G401 (cell line): ENCODE measurements around the gene CNOT6L. TPM values are rescaled to one million over a fixed set of nuclear protein-coding genes. Genes with fewer than 3 reads are reported as not detected.

ENCODE experiments used
- DNase-seq: peaks from one replicate; pipeline ENCODE4 v3.0.0-alpha.2; 2015; ENCODE audit warnings: low spot score
- in situ Hi-C: cut with HindIII; loops from 2 replicates; pipeline ENCODE4 v1.10.0; 2016; ENCODE audit warnings: low sequenced_read_pairs, mixed read lengths
- total RNA-seq: library from RNA; depleted of rRNA; stranded (reverse); fragments of >200 nt; shearing (Covaris generic); gene quantifications from 2 replicates; pipeline ENCODE4 v1.2.3, GENCODE V29; 2014; rRNA removed

CNOT6L gene
- total RNA-seq, 1 experiment from 2014 or later = 4.9 TPM

DNA sequence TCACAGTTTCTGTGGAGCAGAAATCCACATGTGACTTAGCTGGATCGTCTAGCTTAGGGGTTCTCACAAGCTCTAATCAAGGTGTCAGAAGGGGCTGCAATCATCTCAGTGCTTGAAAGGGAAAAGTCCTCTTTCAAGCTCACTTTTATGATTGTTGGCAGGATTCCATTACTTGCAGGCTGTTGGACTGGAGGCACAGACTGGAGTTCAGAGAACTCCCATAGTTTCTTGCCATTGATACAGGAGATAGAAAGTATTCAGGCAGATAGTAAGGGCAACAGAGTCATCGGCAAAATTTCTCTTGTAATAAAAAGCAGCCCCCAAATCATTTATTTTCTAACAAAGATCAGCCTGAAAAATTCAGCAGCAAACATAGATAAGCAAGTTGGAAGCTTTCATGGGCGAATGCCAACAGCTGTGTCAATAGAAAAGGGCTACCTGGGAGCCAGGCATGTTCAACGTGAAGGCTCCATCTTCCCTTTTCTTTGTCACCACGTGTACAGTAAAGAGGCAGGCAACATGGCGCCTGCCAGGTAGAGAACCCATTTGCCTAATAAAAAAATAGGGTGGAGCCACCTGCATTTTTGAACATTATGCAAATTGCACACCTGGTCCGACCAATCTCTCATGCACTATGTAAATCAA is 149.1 kb downstream of the CNOT6L start:
- in situ Hi-C loops = no loop called here
- DNase-seq = no peak

DNA sequence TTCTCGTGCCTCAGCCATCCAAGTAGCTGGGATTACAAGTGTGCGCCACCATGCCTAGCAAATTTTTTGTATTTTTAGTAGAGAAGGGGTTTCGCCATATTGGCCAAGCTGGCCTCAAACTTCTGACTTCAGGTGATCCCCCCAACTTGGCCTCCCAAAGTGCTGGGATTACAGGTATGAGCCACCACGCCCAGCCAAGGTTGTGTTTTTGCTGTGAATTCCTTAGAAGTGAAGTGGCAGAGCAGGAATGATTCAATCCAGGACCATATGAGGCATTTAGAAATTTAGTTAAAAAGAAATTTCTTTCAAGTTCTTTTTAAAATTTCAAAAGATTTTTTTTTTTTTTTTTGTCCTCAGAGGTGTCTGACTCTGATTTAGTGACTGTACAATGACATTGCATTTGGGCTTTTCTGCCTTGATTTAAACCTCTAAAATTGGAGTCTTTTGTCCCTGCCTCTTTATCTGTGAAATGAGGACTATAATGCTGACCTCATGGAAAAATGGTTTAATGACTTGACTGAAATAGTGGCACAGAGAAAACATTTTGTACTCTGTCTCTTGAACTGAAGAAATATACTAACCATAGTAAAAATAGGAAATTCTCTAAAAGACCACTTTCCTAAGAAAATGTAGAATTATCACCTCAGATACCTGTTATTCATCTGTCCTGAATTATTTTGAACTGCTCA is 153.6 kb downstream of the CNOT6L start:
- DNase-seq = no peak
- in situ Hi-C loops = no loop called here

Other genes starting within 250 kb of the CNOT6L start
- gene CXCL13, start 213.5 kb downstream of the CNOT6L start, total RNA-seq = not detected in 2 replicates
- 42.8 and 51.7 TPM in 2 replicates for gene MRPL1, start 43.5 kb upstream of the CNOT6L start, total RNA-seq
- not detected in 2 replicates for gene FRAS1, start 238.0 kb upstream of the CNOT6L start, total RNA-seq